ENCODE measurements around the gene LRMDA.
"Not testable (repeated sequence)": the region's sequence is repeated elsewhere in the genome, so short reads cannot be mapped to it uniquely, and the experiment has no call there.

The LRMDA gene

GRCh38 chr10:75508239-75508813 is 76.9 kb downstream of the LRMDA start:
- no peak for DNase-seq (ENCODE audit: low read depth in 2 of 2)

- no peak for DNase-seq (ENCODE audit: low read depth in 2 of 2)
These were observed 77.4 kb downstream of the LRMDA start for GRCh38 chr10:75508814-75509306.

- DNase-seq (ENCODE audit: low read depth in 2 of 2), result no peak
These were observed 78.3 kb downstream of the LRMDA start for GRCh38 chr10:75509706-75510105.

GRCh38 chr10:75511011-75511410 is 79.6 kb downstream of the LRMDA start:
- no peak for DNase-seq (ENCODE audit: low read depth in 2 of 2)

GRCh38 chr10:75512203-75512933 is 80.9 kb downstream of the LRMDA start:
- DNase-seq (ENCODE audit: low read depth in 2 of 2), result no peak

- DNase-seq (ENCODE audit: low read depth in 2 of 2), result no peak
These were observed 82.0 kb downstream of the LRMDA start for GRCh38 chr10:75513292-75513885.

- no peak for DNase-seq (ENCODE audit: low read depth in 2 of 2)
These were observed 83.4 kb downstream of the LRMDA start for GRCh38 chr10:75514830-75515229.

GRCh38 chr10:75516154-75516553 is 84.7 kb downstream of the LRMDA start:
- not testable (repeated sequence) for DNase-seq (ENCODE audit: low read depth in 2 of 2)

GRCh38 chr10:75519213-75519612 is 87.8 kb downstream of the LRMDA start:
- not testable (repeated sequence) for DNase-seq (ENCODE audit: low read depth in 2 of 2)

GRCh38 chr10:75521194-75521829 is 89.9 kb downstream of the LRMDA start:
- DNase-seq (ENCODE audit: low read depth in 2 of 2), result not testable (repeated sequence)

- no peak for DNase-seq (ENCODE audit: low read depth in 2 of 2)
These were observed 93.6 kb downstream of the LRMDA start for GRCh38 chr10:75525067-75525466.

- DNase-seq (ENCODE audit: low read depth in 2 of 2), result no peak
These were observed 94.2 kb downstream of the LRMDA start for GRCh38 chr10:75525646-75526045.

GRCh38 chr10:75527542-75527941 is 96.1 kb downstream of the LRMDA start:
- no peak for DNase-seq (ENCODE audit: low read depth in 2 of 2)

- no peak for DNase-seq (ENCODE audit: low read depth in 2 of 2)
These were observed 97.0 kb downstream of the LRMDA start for GRCh38 chr10:75528392-75528791.

GRCh38 chr10:75530299-75530698 is 98.9 kb downstream of the LRMDA start:
- DNase-seq (ENCODE audit: low read depth in 2 of 2), result no peak

- no peak for DNase-seq (ENCODE audit: low read depth in 2 of 2)
These were observed 100.2 kb downstream of the LRMDA start for GRCh38 chr10:75531571-75532031.

GRCh38 chr10:75532253-75532924 is 101.0 kb downstream of the LRMDA start:
- no peak for DNase-seq (ENCODE audit: low read depth in 2 of 2)

GRCh38 chr10:75538144-75538543 is 106.7 kb downstream of the LRMDA start:
- no peak for DNase-seq (ENCODE audit: low read depth in 2 of 2)

GRCh38 chr10:75538765-75539164 is 107.3 kb downstream of the LRMDA start:
- DNase-seq (ENCODE audit: low read depth in 2 of 2), result no peak

- DNase-seq (ENCODE audit: low read depth in 2 of 2), result no peak
These were observed 109.0 kb downstream of the LRMDA start for GRCh38 chr10:75540357-75540966.

- DNase-seq (ENCODE audit: low read depth in 2 of 2), result no peak
These were observed 109.6 kb downstream of the LRMDA start for GRCh38 chr10:75540981-75541380.
